ENCODE measurements around the gene SLC24A4.

SLC24A4 gene, protein sequence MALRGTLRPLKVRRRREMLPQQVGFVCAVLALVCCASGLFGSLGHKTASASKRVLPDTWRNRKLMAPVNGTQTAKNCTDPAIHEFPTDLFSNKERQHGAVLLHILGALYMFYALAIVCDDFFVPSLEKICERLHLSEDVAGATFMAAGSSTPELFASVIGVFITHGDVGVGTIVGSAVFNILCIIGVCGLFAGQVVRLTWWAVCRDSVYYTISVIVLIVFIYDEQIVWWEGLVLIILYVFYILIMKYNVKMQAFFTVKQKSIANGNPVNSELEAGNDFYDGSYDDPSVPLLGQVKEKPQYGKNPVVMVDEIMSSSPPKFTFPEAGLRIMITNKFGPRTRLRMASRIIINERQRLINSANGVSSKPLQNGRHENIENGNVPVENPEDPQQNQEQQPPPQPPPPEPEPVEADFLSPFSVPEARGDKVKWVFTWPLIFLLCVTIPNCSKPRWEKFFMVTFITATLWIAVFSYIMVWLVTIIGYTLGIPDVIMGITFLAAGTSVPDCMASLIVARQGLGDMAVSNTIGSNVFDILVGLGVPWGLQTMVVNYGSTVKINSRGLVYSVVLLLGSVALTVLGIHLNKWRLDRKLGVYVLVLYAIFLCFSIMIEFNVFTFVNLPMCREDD

DNA sequence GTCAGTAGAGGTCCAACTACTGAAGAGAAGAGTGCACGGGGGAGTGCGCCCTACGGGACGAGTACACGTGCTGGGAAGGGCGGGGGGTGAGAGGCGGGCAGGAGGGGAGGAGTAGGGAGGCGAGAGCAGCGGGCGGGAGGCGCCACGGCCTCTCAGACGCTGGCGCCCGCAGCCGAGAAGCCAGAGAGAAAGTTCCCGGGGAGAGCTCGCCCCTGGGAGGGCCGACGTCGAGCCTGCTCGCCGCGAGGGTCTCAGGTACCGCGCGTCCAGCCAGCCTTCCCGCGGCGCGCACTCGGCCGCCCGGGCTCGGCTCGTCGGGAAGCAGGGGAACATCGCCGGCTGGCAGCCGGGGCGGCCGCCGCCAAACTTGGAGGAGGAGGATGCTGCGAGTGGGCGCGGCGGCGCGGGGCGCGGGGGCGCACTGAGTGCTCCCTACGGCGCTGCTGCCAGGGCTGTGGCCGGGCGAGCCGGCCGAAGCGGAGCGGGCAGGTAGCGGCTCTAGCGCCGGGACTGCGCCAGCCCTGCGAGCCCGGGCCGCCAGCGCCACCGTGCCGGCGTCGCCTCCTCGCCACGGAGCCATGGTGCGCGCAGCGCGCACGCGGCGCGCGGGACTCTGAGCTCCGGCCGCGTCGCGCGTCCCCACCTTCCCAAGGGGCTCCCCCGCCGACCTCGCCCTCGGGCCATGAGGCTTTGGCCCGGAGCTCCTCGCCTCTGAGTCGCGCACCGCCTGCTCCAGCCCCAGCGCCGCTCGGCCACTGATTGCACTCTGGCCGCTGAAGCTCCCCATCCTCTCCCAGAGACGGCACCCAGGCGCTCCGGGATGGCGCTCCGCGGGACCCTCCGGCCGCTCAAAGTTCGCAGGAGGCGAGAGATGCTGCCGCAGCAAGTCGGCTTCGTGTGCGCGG is at the start of gene SLC24A4:
Gene SLC24A4, plus strand, starts transcription at position 155 of the 905 bp plus-strand sequence. Its CDS starts 666 bp downstream, at position 821.
- H3K4me3 ChIP-seq (ENCODE audit: low read depth, low read length) = no peak within 1 kb of the TSS
- TF ChIP-seq, protein P1, sequence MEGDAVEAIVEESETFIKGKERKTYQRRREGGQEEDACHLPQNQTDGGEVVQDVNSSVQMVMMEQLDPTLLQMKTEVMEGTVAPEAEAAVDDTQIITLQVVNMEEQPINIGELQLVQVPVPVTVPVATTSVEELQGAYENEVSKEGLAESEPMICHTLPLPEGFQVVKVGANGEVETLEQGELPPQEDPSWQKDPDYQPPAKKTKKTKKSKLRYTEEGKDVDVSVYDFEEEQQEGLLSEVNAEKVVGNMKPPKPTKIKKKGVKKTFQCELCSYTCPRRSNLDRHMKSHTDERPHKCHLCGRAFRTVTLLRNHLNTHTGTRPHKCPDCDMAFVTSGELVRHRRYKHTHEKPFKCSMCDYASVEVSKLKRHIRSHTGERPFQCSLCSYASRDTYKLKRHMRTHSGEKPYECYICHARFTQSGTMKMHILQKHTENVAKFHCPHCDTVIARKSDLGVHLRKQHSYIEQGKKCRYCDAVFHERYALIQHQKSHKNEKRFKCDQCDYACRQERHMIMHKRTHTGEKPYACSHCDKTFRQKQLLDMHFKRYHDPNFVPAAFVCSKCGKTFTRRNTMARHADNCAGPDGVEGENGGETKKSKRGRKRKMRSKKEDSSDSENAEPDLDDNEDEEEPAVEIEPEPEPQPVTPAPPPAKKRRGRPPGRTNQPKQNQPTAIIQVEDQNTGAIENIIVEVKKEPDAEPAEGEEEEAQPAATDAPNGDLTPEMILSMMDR (IDR thresholded peaks at IDR 0.05; ENCODE audit: borderline replicate concordance, insufficient read depth, low read depth, low read length) = no peak

DNA sequence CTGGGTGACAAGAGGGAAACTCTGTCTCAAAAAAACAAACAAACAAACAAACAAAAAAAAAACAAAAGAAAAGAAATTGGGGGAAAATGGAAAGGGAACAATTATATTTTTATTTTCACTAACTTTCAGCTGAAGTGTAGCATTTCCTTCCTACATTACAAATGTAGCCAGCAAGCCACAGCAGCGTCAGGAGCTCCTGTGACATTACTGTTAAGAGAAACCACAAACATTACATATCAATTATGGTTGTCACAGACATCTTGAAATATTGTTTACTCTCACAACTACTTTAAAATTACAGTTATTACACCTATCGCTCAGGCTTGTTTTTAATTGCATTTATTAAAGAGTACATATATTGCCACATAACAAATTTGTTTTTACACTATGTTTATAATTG is 49.8 kb upstream of the SLC24A4 start:
- TF ChIP-seq, protein P1 (IDR thresholded peaks at IDR 0.05; ENCODE audit: borderline replicate concordance, insufficient read depth, low read depth, low read length) = no peak
- no peak overlapping the region for H3K4me3 ChIP-seq (ENCODE audit: low read depth, low read length)

DNA sequence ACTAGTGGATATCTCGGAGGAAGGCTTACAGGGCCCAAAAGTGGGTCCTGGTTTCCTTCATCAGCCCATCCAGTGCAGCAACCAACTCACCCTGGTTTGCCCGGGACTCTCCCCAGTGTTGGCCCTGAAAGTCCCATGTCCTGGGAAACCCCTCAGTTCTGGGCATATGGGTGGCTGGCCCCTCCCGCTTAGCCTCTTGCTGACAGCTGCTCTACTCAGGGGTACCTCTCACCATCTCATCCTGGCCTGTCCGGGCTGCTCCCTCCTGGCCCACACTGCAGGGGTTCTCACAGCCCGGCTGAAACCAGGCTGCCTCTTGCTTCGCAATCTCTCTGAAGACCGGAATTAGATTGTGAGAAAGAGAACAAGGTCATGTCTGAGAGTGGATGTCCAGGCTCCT is 48.9 kb upstream of the SLC24A4 start:
- no peak overlapping the region for H3K4me3 ChIP-seq (ENCODE audit: low read depth, low read length)

DNA sequence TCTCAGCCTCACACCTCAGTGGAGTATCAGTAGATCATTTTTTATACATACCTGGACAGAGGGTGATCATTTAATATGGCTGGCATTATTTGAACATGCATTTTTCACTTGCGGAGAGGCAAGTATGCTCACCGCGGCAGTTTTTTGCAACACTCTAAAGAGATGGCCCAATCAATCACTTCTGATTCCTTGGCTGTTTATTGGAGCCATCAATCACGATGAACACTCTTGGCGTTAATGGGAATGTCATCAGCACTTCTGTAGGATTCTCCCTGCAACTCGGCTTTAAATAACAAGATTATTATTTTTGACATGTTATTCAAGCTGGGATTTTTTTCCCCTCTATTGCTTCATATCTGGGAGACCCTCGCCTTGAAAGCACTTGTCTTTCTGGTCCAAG is 46.9 kb upstream of the SLC24A4 start:
- TF ChIP-seq, protein P1 (IDR thresholded peaks at IDR 0.05; ENCODE audit: borderline replicate concordance, insufficient read depth, low read depth, low read length) = no peak
- H3K4me3 ChIP-seq (ENCODE audit: low read depth, low read length) = no peak overlapping the region

More for the DNA sequence above, 48.9 kb upstream of the SLC24A4 start:
- TF ChIP-seq, protein P1 (IDR thresholded peaks at IDR 0.05; ENCODE audit: borderline replicate concordance, insufficient read depth, low read depth, low read length) = no peak

DNA sequence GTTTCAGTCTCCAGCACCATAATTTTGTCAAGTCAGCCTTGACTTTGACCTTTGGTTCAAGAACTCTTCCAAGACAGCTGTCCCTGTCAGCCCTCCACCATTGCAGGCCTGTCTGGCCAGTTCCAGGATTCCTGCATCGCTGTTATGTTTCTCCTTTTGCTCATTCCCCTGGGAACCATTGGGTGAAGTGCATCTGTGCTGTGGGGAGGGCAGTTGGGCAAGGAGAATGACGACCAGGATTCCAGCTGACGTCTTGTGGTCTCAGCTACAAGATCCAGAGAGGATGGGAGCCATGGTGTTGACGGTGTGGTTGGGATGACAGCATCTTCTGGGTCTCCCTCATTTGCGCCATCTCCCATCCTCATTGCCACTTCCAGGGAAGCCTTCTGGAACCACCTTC is 45.9 kb upstream of the SLC24A4 start:
- TF ChIP-seq, protein P1 (IDR thresholded peaks at IDR 0.05; ENCODE audit: borderline replicate concordance, insufficient read depth, low read depth, low read length) = no peak
- no peak overlapping the region for H3K4me3 ChIP-seq (ENCODE audit: low read depth, low read length)

DNA sequence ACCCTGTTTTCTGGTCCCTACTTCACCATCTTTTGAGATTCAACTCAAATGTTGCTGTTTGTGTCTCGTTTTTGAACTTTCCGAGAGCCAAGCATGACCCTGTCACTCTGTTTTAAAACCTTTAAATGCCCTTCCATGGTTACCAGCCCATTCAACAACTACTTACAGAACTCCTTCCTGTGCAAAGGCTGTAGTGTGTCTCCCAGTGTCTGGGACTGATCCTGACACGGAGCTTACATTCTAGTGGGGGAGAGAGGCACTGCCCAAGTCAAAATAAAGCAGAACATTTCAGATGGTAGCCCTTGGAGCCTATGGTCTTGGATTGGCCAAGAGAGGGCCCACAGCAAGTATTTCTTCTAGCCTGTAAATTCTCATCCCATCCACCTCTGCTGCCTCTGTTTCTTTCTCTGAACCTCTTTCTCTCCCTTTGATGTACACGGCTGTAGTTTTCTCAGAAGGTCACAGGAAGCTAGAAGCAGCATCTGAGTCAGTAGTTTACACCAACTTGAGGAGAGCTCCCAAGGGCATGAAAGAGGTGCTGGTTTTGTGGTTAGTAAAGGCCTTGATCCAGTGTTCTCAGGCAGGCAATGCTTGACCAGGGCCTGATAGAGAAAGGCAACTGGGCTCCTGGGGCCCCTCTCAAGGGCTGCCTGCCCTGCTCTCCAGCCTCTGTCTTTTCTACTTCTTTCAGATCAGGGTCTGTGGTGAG is 42.3 kb upstream of the SLC24A4 start:
- TF ChIP-seq, protein P1 (IDR thresholded peaks at IDR 0.05; ENCODE audit: borderline replicate concordance, insufficient read depth, low read depth, low read length) = no peak
- no peak overlapping the region for H3K4me3 ChIP-seq (ENCODE audit: low read depth, low read length)
